ENCODE measurements around the gene SLC30A1. TPM values are rescaled to one million over a fixed set of nuclear protein-coding genes. Genes with fewer than 3 reads are reported as not detected.

The SLC30A1 gene
- total RNA-seq, 2 donors from 2014 or later: 18.5 to 28.0 TPM

- Histone ChIP-seq H3K36me3 (no peaks in the 10 kb centered on the region), H3K9ac (ENCODE audit: low read depth in 2 of 2, low read length in 2 of 2) (no peak overlapping the region), H3K4me3 (no peak overlapping the region), H3K4me1 (no peaks in the 10 kb centered on the region), H3K27me3 (no peaks in the 10 kb centered on the region), H3K27ac (no peak overlapping the region), H3K9me3 (no peaks in the 10 kb centered on the region)
- no peak for DNase-seq
- intact Hi-C loops (cut with DNase I): no loop called here
- TF ChIP-seq CTCF (IDR thresholded peaks at IDR 0.05): no peak
Observed at GRCh38 chr1:211588711-211589110, 9.8 kb upstream of the SLC30A1 start.

- Histone ChIP-seq H3K4me1 (no peaks in the 10 kb centered on the region), H3K27me3 (no peaks in the 10 kb centered on the region), H3K4me3 (no peak overlapping the region), H3K9me3 (no peaks in the 10 kb centered on the region), H3K27ac (no peak overlapping the region), H3K9ac (ENCODE audit: low read depth in 2 of 2, low read length in 2 of 2) (no peak overlapping the region), H3K36me3 (no peaks in the 10 kb centered on the region)
- TF ChIP-seq CTCF (IDR thresholded peaks at IDR 0.05): no peak
- no peak for DNase-seq
- intact Hi-C loops (cut with DNase I): no loop called here
Observed at GRCh38 chr1:211587123-211587522, 8.2 kb upstream of the SLC30A1 start.

- intact Hi-C loops (cut with DNase I): no loop called here
- Histone ChIP-seq H3K4me1 (no peaks in the 10 kb centered on the region), H3K27ac (no peak overlapping the region), H3K27me3 (no peaks in the 10 kb centered on the region), H3K4me3 (no peak overlapping the region), H3K9ac (ENCODE audit: low read depth in 2 of 2, low read length in 2 of 2) (no peak overlapping the region), H3K36me3 (no peaks in the 10 kb centered on the region), H3K9me3 (no peaks in the 10 kb centered on the region)
- no peak for TF ChIP-seq CTCF (IDR thresholded peaks at IDR 0.05)
- no peak for DNase-seq
Observed at GRCh38 chr1:211586538-211586937, 7.6 kb upstream of the SLC30A1 start.

- no peak overlapping the region for H3K4me3 ChIP-seq
- H3K9me3 ChIP-seq: no peaks in the 10 kb centered on the region
- DNase-seq: no peak
- H3K36me3 ChIP-seq: no peaks in the 10 kb centered on the region
- H3K27me3 ChIP-seq: no peaks in the 10 kb centered on the region
- H3K9ac ChIP-seq (ENCODE audit: low read depth in 2 of 2, low read length in 2 of 2): no peak overlapping the region
- H3K4me1 ChIP-seq: no peaks in the 10 kb centered on the region
- no peak overlapping the region for H3K27ac ChIP-seq
- no peak for TF ChIP-seq CTCF (IDR thresholded peaks at IDR 0.05)
- intact Hi-C loops (cut with DNase I): no loop called here
Observed at GRCh38 chr1:211583011-211583992, 4.3 kb upstream of the SLC30A1 start.

GRCh38 chr1:211581526-211581925 is 2.6 kb upstream of the SLC30A1 start:
- no peaks in the 10 kb centered on the region for H3K4me1 ChIP-seq
- no peak for TF ChIP-seq CTCF (IDR thresholded peaks at IDR 0.05)
- no peak for DNase-seq
- no peak overlapping the region for H3K9ac ChIP-seq (ENCODE audit: low read depth in 2 of 2, low read length in 2 of 2)
- H3K36me3 ChIP-seq: no peaks in the 10 kb centered on the region
- no peaks in the 10 kb centered on the region for H3K27me3 ChIP-seq
- intact Hi-C loops (cut with DNase I): no loop called here
- no peaks in the 10 kb centered on the region for H3K9me3 ChIP-seq
- H3K4me3 ChIP-seq: no peak overlapping the region
- peak overlapping the region; percentile 37 for H3K27ac ChIP-seq

Measured in colonic mucosa (tissue), 4 donors.